HG03097 (cell line): ENCODE data around the gene SLC2A8.

Experiments used
- ATAC-seq: cut with Tn5 transposase; IDR thresholded peaks from one replicate; pipeline ENCODE4 v1.9.1; 2021; ENCODE audit not compliant: unreplicated experiment, low FRiP score

Gene SLC2A8

GRCh38 chr9:127370672-127371648, 26.0 kb upstream of the SLC2A8 start:
- ATAC-seq: no peak

GRCh38 chr9:127380479-127380878, 16.5 kb upstream of the SLC2A8 start:
- ATAC-seq: no peak

- no peak for ATAC-seq
Observed at GRCh38 chr9:127382541-127382940, 14.4 kb upstream of the SLC2A8 start.

GRCh38 chr9:127384016-127384730, 12.8 kb upstream of the SLC2A8 start:
- no peak for ATAC-seq

- no peak for ATAC-seq
Observed at GRCh38 chr9:127384901-127385300, 12.1 kb upstream of the SLC2A8 start.

GRCh38 chr9:127386249-127386648, 10.7 kb upstream of the SLC2A8 start:
- no peak for ATAC-seq

GRCh38 chr9:127386981-127387380, 10.0 kb upstream of the SLC2A8 start:
- no peak for ATAC-seq

- ATAC-seq: peak; percentile 65
Observed at GRCh38 chr9:127388037-127388855, 8.7 kb upstream of the SLC2A8 start.

- no peak for ATAC-seq
Observed at GRCh38 chr9:127388856-127389238, 8.1 kb upstream of the SLC2A8 start.

GRCh38 chr9:127389381-127390247, 7.4 kb upstream of the SLC2A8 start:
- no peak for ATAC-seq

- ATAC-seq: no peak
Observed at GRCh38 chr9:127390248-127390545, 6.8 kb upstream of the SLC2A8 start.

- no peak for ATAC-seq
Observed at GRCh38 chr9:127390563-127390962, 6.4 kb upstream of the SLC2A8 start.

- no peak for ATAC-seq
Observed at GRCh38 chr9:127392166-127392565, 4.8 kb upstream of the SLC2A8 start.

GRCh38 chr9:127392976-127393375, 4.0 kb upstream of the SLC2A8 start:
- ATAC-seq: no peak

- no peak for ATAC-seq
Observed at GRCh38 chr9:127393645-127394044, 3.3 kb upstream of the SLC2A8 start.

- no peak for ATAC-seq
Observed at GRCh38 chr9:127395497-127396252, 1.3 kb upstream of the SLC2A8 start.

GRCh38 chr9:127396253-127396807, 639 bp upstream of the SLC2A8 start:
- no peak for ATAC-seq

GRCh38 chr9:127397646-127398274, 791 bp downstream of the SLC2A8 start:
- ATAC-seq: no peak

- ATAC-seq: no peak
Observed at GRCh38 chr9:127398275-127398647, 1.3 kb downstream of the SLC2A8 start.
